ENCODE measurements around the gene EIF3I. TPM values are rescaled to one million over a fixed set of nuclear protein-coding genes. Genes with fewer than 3 reads are reported as not detected.

EIF3I gene
- total and polyA plus RNA-seq, 10 of the 15 experiments (the other 5 are each of a cell fraction or from before 2014, with no cell fraction given): 208 to 606 (median 352) TPM

DNA sequence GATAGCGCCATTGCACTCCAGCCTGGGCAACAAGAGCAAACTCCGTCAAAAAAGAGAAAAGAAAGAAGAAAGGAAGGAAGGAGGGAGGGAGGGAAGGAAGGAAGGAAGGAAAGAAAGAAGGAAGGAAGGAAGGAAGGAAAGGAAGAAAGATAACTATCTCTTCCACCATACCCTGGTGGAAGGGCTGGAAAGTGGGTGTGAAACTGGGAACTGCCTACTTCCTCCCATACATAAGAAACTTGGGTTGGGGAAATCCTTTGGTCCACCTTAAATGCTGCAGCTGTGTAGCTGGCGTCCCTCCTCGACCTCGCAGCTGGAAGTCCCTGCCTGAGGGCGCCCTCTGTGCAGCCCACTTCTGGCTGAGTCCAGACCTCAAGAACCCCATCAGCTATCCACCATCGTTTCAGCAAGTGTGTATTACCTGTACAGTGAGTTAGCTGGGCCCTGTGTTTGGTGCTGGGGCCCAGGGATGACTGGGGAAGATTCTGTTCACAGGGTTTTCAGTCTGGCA, 20.2 kb downstream of the EIF3I start:
- Histone ChIP-seq H4K20me1 (ENCODE audit: control insufficient read depth, insufficient read depth) (no peaks in the 10 kb centered on the region), H3K79me2 (ENCODE audit: control insufficient read depth, insufficient read depth, low read length) (no peaks in the 10 kb centered on the region), H3K9ac (ENCODE audit: control insufficient read depth, insufficient read depth, low read length) (no peak overlapping the region), H3K4me3 (no peak overlapping the region), H3K27me3 (replicated peaks in 1 of 2; ENCODE audit: control insufficient read depth in 2 of 2, insufficient read depth in 2 of 2, low read length in 1 of 2) (no peaks in the 10 kb centered on the region), H3K4me2 (ENCODE audit: control insufficient read depth, insufficient read depth) (peak overlapping the region; percentile 50; the same call in 1 of the 2 replicates), H2AFZ (ENCODE audit: control insufficient read depth, low read depth, low read length) (peak overlapping the region; percentile 12; the same call in 1 of the 2 replicates), H3K27ac (ENCODE audit: control insufficient read depth, insufficient read depth) (no peak overlapping the region), H3K9me3 (replicated peaks; ENCODE audit: control insufficient read depth, insufficient read depth, low read length) (no peaks in the 10 kb centered on the region), H3K4me1 (ENCODE audit: control insufficient read depth, insufficient read depth, low read length) (peaks cover 21% of the 10 kb centered on the region), H3K36me3 (ENCODE audit: control insufficient read depth in 2 of 2, insufficient read depth in 2 of 2, low read length in 1 of 2) (no peaks in the 10 kb centered on the region)
- in situ Hi-C loops (cut with MboI): no loop called here
- ATAC-seq (peak; percentile 5; the same call in 2 of the 3 replicates), FAIRE-seq (no peak), DNase-seq (ENCODE audit: low read depth, low spot score) (no peak)
- 38% methylated on average over 7 of the region's 7 CpGs for WGBS (ENCODE audit: insufficient coverage, insufficient replicate concordance, low lambda C conversion rate, missing lambda C conversion rate)
- intact Hi-C loops (cut with micrococcal nuclease; ENCODE audit: unreplicated experiment): no loop called here
- POLR2A ChIA-PET: interaction anchor here (0.6 to 1.1 kb wide), 5 partner anchors 7 to 159 kb away, joined by 3 to 7 read pairs (median 4); partner anchors contain the start of gene CCDC28B
- CTCF ChIA-PET: interaction anchor here (0.8 to 5.3 kb wide), 8 partner anchors 10 to 159 kb away, joined by 3 to 50 read pairs (median 4); no protein-coding TSS in a partner anchor
- RAD21 ChIA-PET (ENCODE audit: unreplicated experiment): interaction anchor here (0.6 to 3.8 kb wide), 3 partner anchors 12 to 74 kb away, joined by 3 to 34 read pairs (median 5); no protein-coding TSS in a partner anchor
- no TSS peak for BruUV-seq (replicated peaks)
- SMC1A ChIA-PET (ENCODE audit: uncharacterized antibody, unreplicated experiment): interaction anchor here (0.6 to 5.2 kb wide), 9 partner anchors 13 to 79 kb away, joined by 3 to 37 read pairs (median 3); partner anchors contain the start of gene CCDC28B
- TF ChIP-seq KDM1A (IDR thresholded peaks at IDR 0.05; ENCODE audit: borderline replicate concordance) (no peak), HCFC1 (IDR thresholded peaks at IDR 0.05; ENCODE audit: low read length) (no peak), ESRRA (IDR thresholded peaks at IDR 0.05; ENCODE audit: low read length) (no peak), FOXM1 (IDR thresholded peaks at IDR 0.05; ENCODE audit: low read depth, low read length) (no peak), BRCA1 (IDR thresholded peaks at IDR 0.05; ENCODE audit: low read depth, low read length) (no peak), HDGF (IDR thresholded peaks at IDR 0.05) (peak; percentile 77; the same call in 1 of the 2 replicates), TAF1 (IDR thresholded peaks at IDR 0.05; ENCODE audit: borderline replicate concordance, low read depth, low read length) (no peak), ELK1 (IDR thresholded peaks at IDR 0.05; ENCODE audit: low read depth, low read length) (no peak), CTCF (IDR thresholded peaks at IDR 0.05 in 2 of 3, conservative IDR thresholded peaks at IDR 0.05 in 1 of 3; ENCODE audit: control insufficient read depth in 2 of 3, extremely low read depth in 1 of 3, insufficient read depth in 1 of 3, low read depth in 3 of 3, low read length in 3 of 3) (0 out of 6 replicates have a peak, but pooled peaks of 1 of the 3 experiments have one; percentile 0), NR2C1 (IDR thresholded peaks at IDR 0.05) (no peak), NBN (IDR thresholded peaks at IDR 0.05) (peak; percentile 30; the same call in 1 of the 2 replicates), REST (IDR thresholded peaks at IDR 0.05; ENCODE audit: low read depth, low read length) (no peak)
- TF ChIP-seq, protein P1, sequence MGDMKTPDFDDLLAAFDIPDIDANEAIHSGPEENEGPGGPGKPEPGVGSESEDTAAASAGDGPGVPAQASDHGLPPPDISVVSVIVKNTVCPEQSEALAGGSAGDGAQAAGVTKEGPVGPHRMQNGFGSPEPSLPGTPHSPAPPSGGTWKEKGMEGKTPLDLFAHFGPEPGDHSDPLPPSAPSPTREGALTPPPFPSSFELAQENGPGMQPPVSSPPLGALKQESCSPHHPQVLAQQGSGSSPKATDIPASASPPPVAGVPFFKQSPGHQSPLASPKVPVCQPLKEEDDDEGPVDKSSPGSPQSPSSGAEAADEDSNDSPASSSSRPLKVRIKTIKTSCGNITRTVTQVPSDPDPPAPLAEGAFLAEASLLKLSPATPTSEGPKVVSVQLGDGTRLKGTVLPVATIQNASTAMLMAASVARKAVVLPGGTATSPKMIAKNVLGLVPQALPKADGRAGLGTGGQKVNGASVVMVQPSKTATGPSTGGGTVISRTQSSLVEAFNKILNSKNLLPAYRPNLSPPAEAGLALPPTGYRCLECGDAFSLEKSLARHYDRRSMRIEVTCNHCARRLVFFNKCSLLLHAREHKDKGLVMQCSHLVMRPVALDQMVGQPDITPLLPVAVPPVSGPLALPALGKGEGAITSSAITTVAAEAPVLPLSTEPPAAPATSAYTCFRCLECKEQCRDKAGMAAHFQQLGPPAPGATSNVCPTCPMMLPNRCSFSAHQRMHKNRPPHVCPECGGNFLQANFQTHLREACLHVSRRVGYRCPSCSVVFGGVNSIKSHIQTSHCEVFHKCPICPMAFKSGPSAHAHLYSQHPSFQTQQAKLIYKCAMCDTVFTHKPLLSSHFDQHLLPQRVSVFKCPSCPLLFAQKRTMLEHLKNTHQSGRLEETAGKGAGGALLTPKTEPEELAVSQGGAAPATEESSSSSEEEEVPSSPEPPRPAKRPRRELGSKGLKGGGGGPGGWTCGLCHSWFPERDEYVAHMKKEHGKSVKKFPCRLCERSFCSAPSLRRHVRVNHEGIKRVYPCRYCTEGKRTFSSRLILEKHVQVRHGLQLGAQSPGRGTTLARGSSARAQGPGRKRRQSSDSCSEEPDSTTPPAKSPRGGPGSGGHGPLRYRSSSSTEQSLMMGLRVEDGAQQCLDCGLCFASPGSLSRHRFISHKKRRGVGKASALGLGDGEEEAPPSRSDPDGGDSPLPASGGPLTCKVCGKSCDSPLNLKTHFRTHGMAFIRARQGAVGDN (IDR thresholded peaks at IDR 0.05): no peak

Data from GM12878 (cell line).